IMR-90 (cell line): Measurements from ENCODE around the gene CTAG1B. TPM values are rescaled to one million over a fixed set of nuclear protein-coding genes. Genes with fewer than 3 reads are reported as not detected.

Experiments
- ATAC-seq: fragments of 200-7000 bp; cut with Tn5 transposase; 2 replicates; pipeline ENCODE4 v1.9.1; 2020; ENCODE audit warnings: low read depth, mild to moderate bottlenecking, moderate library complexity
- BruUV-seq: library from RNA; stranded (reverse); fragments of 400-500 nt; replicated peaks from 2 replicates; lab custom pipeline; 2021; lab: Mats Ljungman, UMichigan
- CTCF ChIA-PET: fragments of 300-600 bp; formaldehyde crosslinking; extraction: SDS; loops from one replicate; lab custom pipeline; 2021; ENCODE audit warnings: antibody characterized with exemption; lab: Yijun Ruan, JAX
- POLR2A ChIA-PET: fragments of 300-600 bp; sonication (Branson Sonifier 250); formaldehyde crosslinking; loops from one replicate; lab custom pipeline; 2022; ENCODE audit warnings: antibody characterized with exemption; ENCODE audit not compliant: unreplicated experiment; lab: Charles Lee
- DNase-seq: peaks from one replicate; pipeline ENCODE4 v3.0.0; 2013
- H2AFZ ChIP-seq: replicated peaks from 2 replicates; pipeline ENCODE3; 2013; ENCODE audit warnings: low read length, mild to moderate bottlenecking; ENCODE audit not compliant: poor library complexity
- H2AK5ac ChIP-seq: 2 replicates; pipeline ENCODE4 v1.6.1; 2013; ENCODE audit warnings: low read depth, low read length, inconsistent platforms
- H2AK9ac ChIP-seq: replicated peaks from 2 replicates; pipeline ENCODE3; 2013; ENCODE audit warnings: mild to moderate bottlenecking, low read depth, low read length, moderate library complexity; ENCODE audit not compliant: poor library complexity
- H2BK120ac ChIP-seq: 2 replicates; pipeline ENCODE4 v1.6.1; 2013; ENCODE audit warnings: low read depth, low read length, inconsistent platforms
- H2BK15ac ChIP-seq: 3 replicates; pipeline ENCODE4 v1.6.1; 2013; ENCODE audit warnings: low read depth, low read length, inconsistent platforms
- H2BK20ac ChIP-seq: 2 replicates; pipeline ENCODE4 v1.6.1; 2013; ENCODE audit warnings: low read depth, mild to moderate bottlenecking, inconsistent platforms, low read length, moderate library complexity
- H2BK5ac ChIP-seq: 2 replicates; pipeline ENCODE4 v1.6.1; 2013; ENCODE audit warnings: mild to moderate bottlenecking, low read depth, low read length, inconsistent platforms; ENCODE audit not compliant: poor library complexity, severe bottlenecking
- H3K14ac ChIP-seq: replicated peaks from 2 replicates; pipeline ENCODE4 v1.6.1; 2013; ENCODE audit warnings: low read depth, low read length, inconsistent platforms
- H3K18ac ChIP-seq: 2 replicates; pipeline ENCODE4 v1.6.1; 2013; ENCODE audit warnings: low read depth, low read length, control low read depth
- H3K23ac ChIP-seq: 2 replicates; pipeline ENCODE4 v1.6.1; 2013; ENCODE audit warnings: low read depth, low read length, inconsistent platforms
- H3K27ac ChIP-seq: 2 replicates; pipeline ENCODE4 v1.5.1; 2013; ENCODE audit warnings: mild to moderate bottlenecking, control low read depth, low read length; ENCODE audit not compliant: insufficient read depth
- H3K27me3 ChIP-seq: 2 replicates; pipeline ENCODE4 v1.6.1; 2013; ENCODE audit warnings: low read length; ENCODE audit not compliant: control insufficient read depth, insufficient read depth
- H3K36me3 ChIP-seq: 2 replicates; pipeline ENCODE4 v1.6.1; 2013; ENCODE audit warnings: low read length, mixed read lengths; ENCODE audit not compliant: control insufficient read depth, insufficient read depth
- H3K4ac ChIP-seq: 2 replicates; pipeline ENCODE4 v1.6.1; 2013; ENCODE audit warnings: low read depth, low read length, inconsistent platforms
- H3K4me1 ChIP-seq: 2 replicates; pipeline ENCODE4 v1.6.1; 2013; ENCODE audit warnings: low read length, mixed read lengths; ENCODE audit not compliant: control insufficient read depth, insufficient read depth
- H3K4me2 ChIP-seq: 2 replicates; pipeline ENCODE4 v1.6.1; 2013; ENCODE audit warnings: low read depth, mild to moderate bottlenecking, control low read depth, low read length, moderate library complexity
- H3K4me3 ChIP-seq: 2 replicates; pipeline ENCODE4 v1.5.1; 2013; ENCODE audit warnings: low read depth, mild to moderate bottlenecking, control low read depth, low read length, moderate library complexity; ENCODE audit not compliant: insufficient read depth
- H3K56ac ChIP-seq: 2 replicates; pipeline ENCODE4 v1.6.1; 2013; ENCODE audit warnings: low read length, inconsistent platforms; ENCODE audit not compliant: insufficient read depth; ENCODE audit errors: extremely low read depth
- H3K79me1 ChIP-seq, 2 experiments: 2 replicates each; pipeline ENCODE4 v1.6.1; 2013; ENCODE audit warnings: low read length in 2 of 2, inconsistent platforms in 1 of 2, low read depth in 1 of 2
- H3K9ac ChIP-seq: 2 replicates; pipeline ENCODE4 v1.6.1; 2013; ENCODE audit warnings: low read depth, low read length, control low read depth
- H3K9me1 ChIP-seq: 2 replicates; pipeline ENCODE4 v1.6.1; 2013; ENCODE audit warnings: low read length, inconsistent platforms; ENCODE audit not compliant: insufficient read depth
- H3K9me3 ChIP-seq: 2 replicates; pipeline ENCODE4 v1.6.1; 2013; ENCODE audit warnings: low read length; ENCODE audit not compliant: control insufficient read depth, insufficient read depth
- H4K20me1 ChIP-seq: 2 replicates; pipeline ENCODE4 v1.6.1; 2013; ENCODE audit warnings: low read length, inconsistent platforms; ENCODE audit not compliant: insufficient read depth
- H4K5ac ChIP-seq: 2 replicates; pipeline ENCODE4 v1.6.1; 2013; ENCODE audit warnings: mild to moderate bottlenecking, low read depth, low read length, control low read depth
- H4K8ac ChIP-seq, 2 experiments: 2 replicates each; pipeline ENCODE4 v1.6.1; 2013; ENCODE audit warnings: low read depth in 2 of 2, low read length in 2 of 2, control low read depth in 1 of 2, inconsistent platforms in 1 of 2
- H4K91ac ChIP-seq: 2 replicates; pipeline ENCODE4 v1.6.1; 2013; ENCODE audit warnings: low read depth, low read length, inconsistent platforms; ENCODE audit not compliant: insufficient read depth
- CEBPB ChIP-seq: IDR thresholded peaks from 2 replicates; pipeline ENCODE4 v1.6.1; 2012; ENCODE audit warnings: low read depth, low read length, improper control_type of control experiment
- CHD1 ChIP-seq: IDR thresholded peaks from 2 replicates; pipeline ENCODE4 v1.6.1; 2012; ENCODE audit warnings: low read depth, low read length, improper control_type of control experiment
- CTCF ChIP-seq: conservative IDR thresholded peaks from 2 replicates; pipeline ENCODE4 v1.5.1; 2012; ENCODE audit warnings: mild to moderate bottlenecking, low read depth, low read length, improper control_type of control experiment
- FOS ChIP-seq: fragments of 150-350 bp; IDR thresholded peaks from 2 replicates; pipeline ENCODE4 v1.6.1; 2016; ENCODE audit warnings: low read depth, low read length
- MAFK ChIP-seq: IDR thresholded peaks from 2 replicates; pipeline ENCODE4 v1.6.1; 2012; ENCODE audit warnings: low read depth, low read length, improper control_type of control experiment
- MAZ ChIP-seq: IDR thresholded peaks from 2 replicates; pipeline ENCODE4 v1.6.1; 2012; ENCODE audit warnings: low read depth, mild to moderate bottlenecking, low read length, improper control_type of control experiment, moderate library complexity, borderline replicate concordance
- MXI1 ChIP-seq: IDR thresholded peaks from 2 replicates; pipeline ENCODE4 v1.6.1; 2012; ENCODE audit warnings: low read depth, mild to moderate bottlenecking, low read length, moderate library complexity, borderline replicate concordance
- POLR2A ChIP-seq: IDR thresholded peaks from 2 replicates; pipeline ENCODE4 v1.6.1; 2012; ENCODE audit warnings: mild to moderate bottlenecking, low read depth, low read length
- RAD21 ChIP-seq: IDR thresholded peaks from 2 replicates; pipeline ENCODE4 v1.6.1; 2012; ENCODE audit warnings: low read length, improper control_type of control experiment
- WGBS, 2 experiments: methylation state at CpG; one replicate each; pipeline versions ENCODE4 v1.1.5 to v1.1.7; 2013; ENCODE audit warnings: missing lambda C conversion rate in 2 of 2; ENCODE audit not compliant: insufficient read length in 1 of 2; ENCODE audit errors: extremely low coverage in 2 of 2; 5-methylcytosine and 5-hydroxymethylcytosine counted together
- dilution Hi-C: fragments of 300-500 bp; cut with HindIII; formaldehyde crosslinking; loops from one replicate; pipeline ENCODE4 v1.14.3; 2018; ENCODE audit warnings: low sequenced_read_pairs; ENCODE audit not compliant: unreplicated experiment
- in situ Hi-C: fragments of 300-500 bp; cut with MboI; formaldehyde crosslinking; loops from 3 replicates; pipeline ENCODE4 v1.14.3; 2019; ENCODE audit warnings: low sequenced_read_pairs, inconsistent platforms, mixed read lengths
- intact Hi-C: fragments of 100-400 bp; cut with micrococcal nuclease; formaldehyde crosslinking; loops from 2 replicates; pipeline ENCODE4 v1.10.0; 2022
- polyA plus RNA-seq, 3 experiments: library from polyadenylated mRNA; depleted of rRNA; stranded (reverse); fragments of >200 nt; gene quantifications; 2 replicates each; pipeline ENCODE4 v1.2.3, GENCODE V29; 2012; ENCODE audit warnings: low replicate concordance in 1 of 3
- total RNA-seq: library from RNA; depleted of rRNA; stranded (reverse); fragments of >200 nt; gene quantifications from 2 replicates; pipeline ENCODE4 v1.2.3, GENCODE V29; 2012

Gene CTAG1B
- total and polyA plus RNA-seq, 2 of the 4 experiments (the other 2 are of a cell fraction), result not detected

- Histone ChIP-seq H4K20me1 (no peaks in the 10 kb centered on the region), H3K27ac (no peak overlapping the region), H3K27me3 (peaks cover 20% of the 10 kb centered on the region), H3K36me3 (no peaks in the 10 kb centered on the region), H4K8ac (no peak overlapping the region), H3K4me1 (no peaks in the 10 kb centered on the region; the same call in 1 of the 2 replicates), H2AFZ (no peak overlapping the region), H2AK5ac (no peak overlapping the region), H2BK20ac (no peak overlapping the region), H2BK120ac (no peak overlapping the region), H2BK15ac (no peak overlapping the region), H3K9me1 (no peaks in the 10 kb centered on the region), H3K4me2 (no peak overlapping the region), H3K4ac (no peak overlapping the region), H2BK5ac (no peak overlapping the region), H3K9ac (no peak overlapping the region), H3K4me3 (no peak overlapping the region), H4K5ac (no peak overlapping the region), H3K79me1 (no peaks in the 10 kb centered on the region), H4K91ac (no peak overlapping the region), H3K23ac (no peak overlapping the region), H3K9me3 (peaks cover 11% of the 10 kb centered on the region), H2AK9ac (no peak overlapping the region), H3K56ac (no peak overlapping the region; the same call in 1 of the 2 replicates), H3K14ac (no peak overlapping the region), H3K18ac (no peak overlapping the region)
- ChIA-PET CTCF (no interaction called here), POLR2A (no interaction called here)
- dilution Hi-C loops, result no loop called here
- ATAC-seq (peak; percentile 40), DNase-seq (peak; percentile 16)
- in situ Hi-C loops, result loop anchor here (25.0 kb wide), 1 partner anchor 141 kb away; no protein-coding TSS in a partner anchor
- no CpG with 5 or more reads among the region's 3 CpGs for WGBS, 2 experiments
- intact Hi-C loops, result no loop called here
- no peak for TF ChIP-seq MAZ
- peak; percentile 58; the same call in 1 of the 2 replicates for TF ChIP-seq CEBPB
- TF ChIP-seq RAD21, result no peak
- TF ChIP-seq MXI1, result no peak
- TF ChIP-seq CHD1, result no peak
- TF ChIP-seq MAFK, result no peak
- no peak for TF ChIP-seq CTCF
- TF ChIP-seq FOS, result no peak
- no peak for TF ChIP-seq POLR2A
- no TSS peak for BruUV-seq
Observed at GRCh38 chrX:154596290-154596929, 22.7 kb downstream of the CTAG1B start.
